Iris pigment epithelial cell (primary cell): Measurements from ENCODE around the gene TMEM106A.
"Not testable (repeated sequence)": the region's sequence is repeated elsewhere in the genome, so short reads cannot be mapped to it uniquely, and the experiment has no call there.

Source experiments
- DNase-seq: peaks from one replicate; pipeline ENCODE4 v3.0.0-alpha.2; 2011; ENCODE audit warnings: low read depth

TMEM106A gene

GRCh38 chr17:43215341-43215740 is 3.7 kb downstream of the TMEM106A start:
- no peak for DNase-seq

- DNase-seq: no peak
Measured at GRCh38 chr17:43216369-43216761, 4.7 kb downstream of the TMEM106A start.

GRCh38 chr17:43216762-43217613 is 5.3 kb downstream of the TMEM106A start:
- DNase-seq: no peak

- no peak for DNase-seq
Measured at GRCh38 chr17:43217614-43218087, 6.0 kb downstream of the TMEM106A start.

GRCh38 chr17:43219001-43219400 is 7.3 kb downstream of the TMEM106A start:
- no peak for DNase-seq

- no peak for DNase-seq
Measured at GRCh38 chr17:43219746-43220380, 8.2 kb downstream of the TMEM106A start.

GRCh38 chr17:43220511-43221125 is 8.9 kb downstream of the TMEM106A start:
- DNase-seq: no peak

GRCh38 chr17:43224146-43224705 is 12.6 kb downstream of the TMEM106A start:
- no peak for DNase-seq

GRCh38 chr17:43226393-43226792 is 14.7 kb downstream of the TMEM106A start:
- no peak for DNase-seq

- DNase-seq: not testable (repeated sequence)
Measured at GRCh38 chr17:43228020-43228782, 16.5 kb downstream of the TMEM106A start, which contains the start of gene CCDC200. TSS of gene CCDC200 (minus strand) at chr17:43228623. CDS start at chr17:43228554, 69 bp downstream.

- not testable (repeated sequence) for DNase-seq
Measured at GRCh38 chr17:43231205-43232020, 19.7 kb downstream of the TMEM106A start.

- not testable (repeated sequence) for DNase-seq
Measured at GRCh38 chr17:43232021-43232699, 20.5 kb downstream of the TMEM106A start.

GRCh38 chr17:43233263-43233662 is 21.6 kb downstream of the TMEM106A start:
- DNase-seq: not testable (repeated sequence)

- not testable (repeated sequence) for DNase-seq
Measured at GRCh38 chr17:43233877-43234276, 22.2 kb downstream of the TMEM106A start, which contains the start of gene RNU2-1. TSS of gene RNU2-1 (minus strand) at chr17:43233977.

- not testable (repeated sequence) for DNase-seq
Measured at GRCh38 chr17:43239597-43239996, 27.9 kb downstream of the TMEM106A start.

- not testable (repeated sequence) for DNase-seq
Measured at GRCh38 chr17:43240596-43241352, 29.1 kb downstream of the TMEM106A start.

- DNase-seq: not testable (repeated sequence)
Measured at GRCh38 chr17:43246456-43246855, 34.8 kb downstream of the TMEM106A start.
